Cerebellar nuclear complex (tissue), 1 donor: ENCODE results near the gene FEV.

ENCODE experiments used
- DNase-seq, 2 experiments: peaks; one replicate each; lab custom pipeline; 2025; lab: John Stamatoyannopoulos, UW

Gene FEV

GRCh38 chr2:218985021-218985324, at the start of gene FEV:
TSS of gene FEV (minus strand) at chr2:218985184. CDS start at chr2:218985075, 109 bp downstream.
- no peak for DNase-seq

- no peak for DNase-seq
These were observed 47.2 kb upstream of the FEV start for GRCh38 chr2:219032051-219032745.

DNA sequence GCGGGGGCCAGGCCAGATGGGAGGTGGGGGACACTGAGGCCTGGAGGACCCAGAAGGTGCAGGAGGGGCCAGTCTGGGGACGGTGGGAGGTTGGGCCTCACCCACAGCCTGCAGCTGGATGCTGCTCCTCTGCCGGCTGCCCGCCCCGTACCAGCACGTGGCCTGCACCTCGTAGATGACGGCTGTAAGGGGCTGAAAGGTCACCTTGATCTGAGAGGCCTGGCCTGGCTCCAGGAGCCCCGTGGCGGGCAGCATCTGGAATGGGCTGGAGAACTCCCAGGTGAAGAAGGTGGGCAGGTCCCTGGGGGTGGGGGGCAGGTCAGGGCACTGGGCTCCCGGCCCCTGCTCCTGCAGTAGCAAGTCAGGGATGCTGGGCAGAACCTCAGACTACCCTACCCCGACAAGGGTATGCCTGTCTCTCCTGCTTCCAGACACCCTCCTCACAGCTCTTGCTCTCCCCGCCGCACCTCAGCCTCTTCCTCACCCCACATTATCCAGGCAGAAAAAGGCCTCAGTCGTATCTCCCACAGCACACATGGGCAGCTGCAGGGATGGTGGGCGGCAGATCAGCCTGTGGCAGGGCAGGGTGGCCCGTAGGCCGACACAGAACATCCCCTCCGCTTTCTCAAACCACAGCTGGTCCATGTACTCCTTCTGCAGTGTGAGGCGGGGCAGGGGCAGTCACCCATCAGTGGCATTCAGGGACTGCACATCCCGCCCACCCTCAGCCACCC, 46.2 kb upstream of the FEV start:
- no peak for DNase-seq

DNA sequence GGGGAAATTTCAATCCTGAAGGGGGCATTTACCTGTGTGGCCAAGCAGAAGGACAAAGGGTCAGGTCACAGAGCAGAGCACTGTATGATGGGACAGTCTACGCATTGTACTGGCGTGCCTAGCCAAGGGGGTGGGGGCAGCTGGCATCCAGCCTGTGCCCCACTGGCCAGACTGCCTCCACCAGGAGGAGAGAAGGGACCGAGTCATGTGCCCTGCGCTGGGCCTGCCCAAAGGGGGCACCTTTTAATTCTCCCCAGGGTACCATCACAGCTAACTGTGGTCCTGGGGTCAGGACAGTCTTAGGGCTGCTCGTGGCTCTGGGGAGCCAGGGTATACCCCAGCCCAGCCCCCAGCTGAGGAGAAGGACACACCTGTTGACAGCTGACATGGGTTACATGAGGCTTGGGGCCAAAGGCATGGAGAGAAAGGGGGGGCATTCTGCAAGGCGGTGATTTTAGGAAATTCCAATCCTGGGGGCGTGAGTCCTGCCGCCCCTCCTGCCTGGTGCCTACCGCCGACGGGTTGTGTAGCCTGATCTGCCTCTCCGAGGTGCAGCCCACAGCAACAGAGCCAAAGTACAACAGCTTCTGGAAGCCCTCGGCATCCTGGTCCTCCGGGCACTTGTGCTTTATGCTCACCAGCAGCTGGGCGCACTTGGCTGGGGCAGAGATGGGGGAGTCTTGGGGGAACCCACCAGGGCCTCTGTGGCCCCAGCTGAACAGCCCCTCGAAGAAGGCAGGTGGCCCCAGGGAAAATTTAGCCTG, 45.4 kb upstream of the FEV start:
- no peak for DNase-seq

- DNase-seq = peak in 1 of 2 experiments; percentile 41
These were observed 44.8 kb upstream of the FEV start for GRCh38 chr2:219029829-219030165.

DNA sequence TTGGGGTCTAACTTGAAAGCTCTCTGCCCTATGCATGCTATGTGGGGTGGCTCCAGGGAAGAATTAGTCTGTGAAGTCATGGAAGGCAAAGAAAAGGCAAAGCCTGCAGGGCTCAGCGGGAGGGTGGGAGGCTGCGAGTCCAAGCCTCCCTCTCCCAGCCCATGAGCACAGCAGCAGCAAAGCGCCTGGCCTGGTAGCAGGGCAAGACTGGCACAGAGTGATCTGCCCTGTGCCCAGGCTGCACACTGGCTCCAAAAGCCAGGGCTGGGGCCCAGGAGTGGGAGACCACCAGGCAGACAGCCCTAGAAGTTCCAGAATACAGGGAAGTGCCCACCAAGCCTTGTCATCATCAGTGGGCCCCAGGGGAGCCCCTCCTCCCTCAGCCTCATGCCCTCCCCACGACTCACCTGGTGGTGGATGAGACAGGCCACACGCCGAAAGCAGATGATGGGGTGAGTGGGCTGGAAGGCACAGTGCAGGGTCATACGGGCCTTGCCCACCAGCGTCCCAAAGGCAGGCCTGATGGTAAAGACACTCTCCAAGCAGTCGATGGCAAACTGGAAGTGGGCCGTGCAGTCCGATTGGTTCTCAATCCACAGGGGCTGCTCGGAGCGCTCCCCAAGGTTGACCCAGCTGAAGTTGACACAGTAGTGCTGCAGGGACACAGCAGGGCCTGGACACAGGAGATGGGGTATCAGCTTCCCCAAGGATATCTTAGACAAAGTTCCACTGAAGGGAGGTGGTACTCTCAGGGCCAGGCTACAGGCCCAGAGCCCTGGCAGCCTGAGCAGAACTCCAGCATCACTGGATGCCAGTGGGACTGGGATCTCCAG, 44.2 kb upstream of the FEV start:
- DNase-seq = no peak

DNA sequence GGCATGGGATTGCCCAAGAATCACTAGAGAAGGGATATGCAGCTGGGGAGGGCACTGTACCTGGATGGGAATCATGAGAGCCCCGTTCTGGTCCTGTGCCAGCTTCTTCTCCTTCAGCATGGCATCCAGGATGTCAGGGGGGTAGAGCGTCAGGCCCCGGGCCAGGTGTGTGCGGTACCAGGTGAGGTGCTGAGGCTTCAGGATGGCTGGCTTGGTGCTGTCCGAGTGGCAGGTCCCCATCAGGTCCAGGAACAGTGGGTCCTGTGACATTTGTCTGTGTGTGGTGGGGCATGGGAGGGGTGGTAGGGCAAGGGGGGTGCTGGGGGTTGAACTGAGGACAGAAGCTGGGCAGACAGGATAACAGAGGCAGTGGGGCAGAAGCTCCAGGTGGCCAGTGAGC, 43.2 kb upstream of the FEV start:
- DNase-seq = no peak

GRCh38 chr2:219027511-219028055, 42.6 kb upstream of the FEV start:
- no peak for DNase-seq

GRCh38 chr2:219026946-219027345, 42.0 kb upstream of the FEV start:
- no peak for DNase-seq

DNA sequence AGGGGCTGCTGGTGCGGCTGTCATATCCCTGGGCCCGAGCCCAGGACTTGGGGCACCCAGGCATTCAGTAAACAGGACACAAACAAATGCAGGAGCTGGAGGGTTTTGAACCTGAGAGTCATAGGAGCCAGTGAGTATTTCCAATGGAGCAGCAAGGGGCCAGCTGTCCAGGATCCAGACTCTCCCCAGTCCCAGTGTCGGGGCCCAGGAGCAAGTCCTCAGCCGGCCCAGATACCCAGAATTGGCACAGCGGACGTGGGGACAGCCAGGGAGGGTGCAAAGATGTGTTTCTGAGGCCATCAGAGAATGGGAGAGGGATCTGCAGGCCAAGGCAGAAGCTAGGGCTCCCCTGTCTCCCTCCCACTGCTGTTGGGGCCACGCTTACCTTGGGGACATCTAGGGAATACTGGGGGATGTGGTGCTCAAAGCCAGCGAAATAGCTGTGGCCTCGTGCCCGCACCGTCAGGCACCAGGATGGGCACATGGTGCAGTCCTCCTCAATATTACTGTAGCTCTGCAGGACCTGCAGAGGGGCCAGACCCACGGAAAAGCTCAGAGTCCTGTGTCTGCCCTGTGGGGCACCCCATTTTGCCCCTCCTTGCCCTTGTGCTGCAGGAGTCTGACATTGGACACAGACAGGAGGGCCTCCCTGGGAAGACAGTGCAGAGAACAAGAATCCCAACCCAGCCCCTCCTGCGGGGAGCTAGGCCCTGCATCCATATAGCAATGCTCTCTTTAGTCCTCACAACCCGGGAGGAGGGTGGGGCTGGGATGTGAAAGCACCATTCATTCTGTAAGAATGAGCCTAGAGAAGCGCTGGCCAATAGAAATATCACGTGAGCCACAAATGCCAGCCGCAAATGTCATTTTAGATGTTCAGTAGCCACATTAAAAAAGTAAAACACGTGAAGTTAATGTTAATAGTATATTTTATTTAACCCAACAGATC, 40.9 kb upstream of the FEV start:
- no peak for DNase-seq

DNA sequence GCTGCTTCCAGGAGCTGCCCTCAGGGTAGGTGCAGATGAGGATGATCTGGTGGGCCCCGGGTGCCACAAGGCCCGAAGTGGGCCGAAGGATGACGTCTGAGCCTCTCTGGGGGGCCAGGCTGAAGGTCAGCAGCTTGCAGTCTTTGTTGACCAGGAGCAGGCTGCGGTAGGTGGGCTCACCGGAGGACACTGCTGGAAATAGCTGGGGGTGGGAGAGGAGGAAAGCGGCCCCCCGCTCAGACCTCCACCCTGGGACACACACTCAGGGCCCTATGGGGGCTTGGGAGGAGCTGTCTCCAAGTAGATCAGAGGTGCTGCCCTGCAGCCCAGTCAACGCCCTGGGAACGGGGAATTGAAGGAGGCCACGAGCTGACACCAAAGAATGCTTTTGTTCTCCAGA, 39.1 kb upstream of the FEV start:
- DNase-seq = no peak

- no peak for DNase-seq
These were observed 38.1 kb upstream of the FEV start for GRCh38 chr2:219023045-219023605.

GRCh38 chr2:219022616-219023015, 37.6 kb upstream of the FEV start:
- no peak for DNase-seq

GRCh38 chr2:219022041-219022440, 37.1 kb upstream of the FEV start:
- DNase-seq = no peak

DNA sequence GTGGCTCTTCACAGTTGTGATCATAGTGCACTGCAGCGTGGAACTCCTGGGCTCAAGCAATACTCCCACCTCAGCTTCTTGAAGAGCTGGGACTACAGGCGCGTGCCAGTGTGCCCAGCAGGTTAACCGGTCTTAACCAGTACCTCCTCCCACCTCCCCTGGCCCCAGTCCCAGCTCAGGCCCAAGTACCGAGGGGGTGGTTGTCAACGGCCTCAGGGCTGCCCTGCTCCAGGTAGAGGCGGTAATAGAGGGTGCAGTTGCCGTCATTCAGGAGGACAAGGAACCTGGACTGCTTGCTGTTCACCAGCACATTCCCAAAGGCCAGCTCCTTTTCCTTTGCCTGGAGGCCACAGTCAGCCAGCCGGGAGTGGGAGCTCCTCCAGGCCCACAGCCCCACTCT, 36.6 kb upstream of the FEV start:
- DNase-seq = no peak

DNA sequence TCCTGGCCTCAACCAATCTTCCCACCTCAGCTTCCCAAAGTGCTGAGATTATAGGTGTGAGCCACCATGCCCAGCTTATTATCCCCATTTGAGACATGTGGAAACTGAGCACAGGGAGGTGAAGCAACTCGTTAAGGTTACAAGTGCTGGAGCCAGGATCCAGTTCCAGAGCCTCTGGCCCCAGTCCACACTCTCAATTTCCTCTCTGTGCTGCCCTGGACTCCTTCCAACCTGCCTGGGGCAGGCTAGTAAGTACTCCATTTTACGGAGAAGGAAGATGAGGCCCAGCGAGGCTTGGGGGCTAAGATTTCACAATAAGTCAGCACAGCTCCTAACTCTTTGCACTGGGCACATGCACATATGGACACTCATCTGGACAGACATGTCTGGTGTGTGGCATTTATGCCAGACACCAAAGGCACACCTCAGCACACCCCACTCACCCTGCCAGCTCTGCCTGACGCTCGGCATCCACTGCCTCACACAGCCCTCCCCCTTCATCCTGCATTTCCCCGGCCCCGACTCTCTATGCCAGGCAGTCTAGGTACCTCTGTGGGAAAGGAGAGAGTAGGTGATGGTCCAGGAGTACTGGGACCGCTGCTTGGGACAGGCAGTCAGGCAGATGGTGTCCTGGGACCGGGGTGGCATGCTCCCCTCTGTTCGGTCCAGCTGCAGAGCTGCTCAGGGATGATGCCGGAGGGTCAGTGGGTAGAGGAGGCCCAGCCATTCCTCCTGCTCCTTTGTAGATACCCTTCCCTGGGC, 35.8 kb upstream of the FEV start:
- no peak for DNase-seq

DNA sequence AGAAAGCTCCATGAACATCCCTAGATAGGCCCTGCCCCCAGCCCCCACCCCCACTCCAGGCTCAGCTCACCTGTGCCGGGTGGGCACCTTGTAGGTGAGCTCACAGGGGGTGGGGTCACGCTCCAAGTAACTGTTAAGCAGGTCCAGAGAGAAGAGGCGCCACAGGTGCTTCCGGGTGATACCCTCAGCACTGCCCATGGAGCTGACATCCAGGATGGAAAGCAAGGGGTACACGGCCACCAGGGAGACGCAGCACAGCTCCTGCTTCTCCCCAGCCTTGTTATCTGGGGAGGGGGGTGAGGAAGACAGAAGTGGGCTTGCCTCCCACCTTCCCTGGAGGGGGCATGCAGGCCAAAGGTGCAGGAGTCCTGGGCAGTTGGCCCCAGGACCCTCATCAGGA, 34.5 kb upstream of the FEV start:
- no peak for DNase-seq

- no peak for DNase-seq
These were observed 33.7 kb upstream of the FEV start for GRCh38 chr2:219018726-219019125.

DNA sequence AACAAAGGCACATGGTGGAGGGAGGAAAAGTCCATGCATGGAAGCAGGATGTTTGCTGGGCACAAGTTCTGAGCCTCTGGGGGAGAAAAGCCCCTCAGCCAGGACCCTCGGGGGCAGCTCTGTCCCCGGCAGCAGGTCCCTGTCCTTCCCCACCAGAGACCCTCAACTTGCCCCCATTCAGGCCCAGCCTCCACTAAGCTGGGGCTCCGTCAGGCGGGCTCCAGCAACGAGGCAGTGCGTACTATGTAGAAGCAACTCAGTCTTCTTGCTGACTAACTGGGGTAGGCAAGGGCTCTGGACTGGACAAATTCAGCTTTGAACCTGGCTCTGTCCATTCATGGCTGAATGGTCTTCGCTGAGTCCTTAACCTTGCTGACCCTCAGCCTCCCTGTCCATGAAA, 33.3 kb upstream of the FEV start:
- no peak for DNase-seq
